ENCODE results near the gene FOCAD.

The FOCAD gene

DNA sequence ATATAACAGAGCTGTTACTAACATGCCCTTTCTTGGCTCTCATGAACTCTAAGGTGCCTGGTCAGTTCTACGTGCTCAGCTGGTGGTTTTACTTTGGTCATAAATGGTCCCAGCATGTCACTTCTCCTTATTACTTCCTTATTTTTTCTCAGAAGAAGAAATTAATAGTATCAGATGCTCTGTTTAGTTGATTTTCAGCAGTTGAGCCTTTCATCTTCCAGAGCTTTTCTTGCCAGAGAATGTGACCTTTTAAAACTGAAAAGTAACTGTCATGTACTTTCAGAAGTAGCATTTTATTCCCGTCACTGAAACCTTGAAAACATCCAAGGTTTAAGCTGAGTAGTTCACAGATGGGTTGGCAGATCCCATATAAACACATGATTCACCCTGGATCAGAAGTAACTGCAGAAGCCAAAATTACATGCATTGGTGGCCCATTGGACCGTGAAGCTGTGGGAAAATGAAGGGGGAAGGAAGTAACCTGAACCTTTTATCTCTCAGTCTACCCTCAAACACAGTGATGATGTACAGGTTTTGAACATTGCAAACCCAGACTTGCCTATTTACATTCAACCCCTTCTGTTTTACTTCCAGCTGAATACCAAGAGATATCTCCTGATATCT lies 296.9 kb downstream of the FOCAD start:
- peak; percentile 31 for DNase-seq

DNA sequence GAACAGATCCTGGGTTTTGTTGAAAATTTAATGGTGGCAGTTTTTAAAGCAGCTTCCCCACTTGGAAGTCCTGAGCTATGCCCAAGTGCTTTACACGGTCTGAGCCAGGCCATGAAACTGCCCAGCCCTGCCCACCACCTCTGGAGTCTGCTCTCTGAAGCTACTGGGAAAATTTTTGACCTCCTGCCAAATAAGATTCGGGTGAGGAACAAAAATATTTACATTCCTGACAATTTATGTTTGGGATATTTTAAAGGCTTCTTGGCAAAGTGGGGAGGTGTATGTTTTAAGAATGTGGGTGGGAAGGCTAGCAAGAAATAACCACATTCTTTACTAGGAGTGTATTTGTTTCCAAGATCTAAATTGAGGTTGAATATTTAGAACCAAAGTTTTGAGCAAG lies 297.4 kb downstream of the FOCAD start:
- DNase-seq = no peak

DNA sequence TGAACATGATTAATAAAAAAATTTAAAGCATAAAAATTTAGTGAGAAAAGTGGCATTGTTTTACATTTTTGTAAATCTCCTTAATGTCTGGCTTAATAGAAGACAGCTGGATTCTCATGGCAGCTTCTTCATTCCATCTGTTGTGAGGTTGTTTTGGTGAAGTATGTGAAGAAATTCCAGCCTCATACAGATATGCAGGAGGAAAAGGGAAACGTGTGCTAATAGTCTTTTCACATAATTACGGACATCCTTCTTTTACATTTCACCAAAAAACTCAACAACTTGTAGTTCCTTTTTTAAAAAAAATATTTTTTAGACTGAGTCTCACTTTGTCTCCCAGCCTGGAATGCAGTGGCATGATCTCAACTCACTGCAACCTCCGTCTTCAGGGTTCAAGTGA lies 300.4 kb downstream of the FOCAD start:
- DNase-seq = no peak

DNA sequence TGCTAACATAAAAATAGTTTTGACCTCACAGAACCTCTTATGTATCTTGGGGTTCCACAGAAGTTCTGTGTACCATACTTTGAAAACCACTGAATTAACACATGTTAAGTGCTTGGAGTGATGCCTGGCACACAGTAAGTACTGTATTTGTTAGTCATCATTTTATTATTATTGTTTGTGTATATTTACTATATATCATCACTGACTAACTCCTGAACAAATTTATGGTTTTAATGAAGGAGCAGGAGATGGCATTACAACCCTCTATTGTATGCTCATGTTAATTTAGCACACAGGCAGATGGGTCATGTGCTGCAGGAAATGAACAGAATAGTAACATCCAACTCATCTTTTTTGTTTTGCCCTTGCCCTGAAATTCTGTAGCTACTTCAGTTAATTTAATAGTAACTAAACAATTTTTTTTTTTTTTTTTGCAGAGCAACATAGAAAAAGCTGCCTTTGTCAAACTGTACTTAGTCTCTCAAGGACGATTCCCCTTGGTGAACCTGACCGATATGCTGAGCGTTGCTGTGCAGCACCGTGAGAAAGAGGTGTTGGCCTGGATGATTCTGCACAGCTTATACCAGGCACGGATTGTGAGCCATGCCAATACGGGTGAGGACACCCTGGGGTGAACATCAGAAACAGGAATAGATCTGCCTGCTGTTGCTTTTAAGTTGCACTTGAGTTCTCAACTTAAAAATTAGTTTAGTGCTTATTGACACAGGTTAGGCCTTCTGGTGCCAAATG lies 302.0 kb downstream of the FOCAD start:
- no peak for DNase-seq

DNA sequence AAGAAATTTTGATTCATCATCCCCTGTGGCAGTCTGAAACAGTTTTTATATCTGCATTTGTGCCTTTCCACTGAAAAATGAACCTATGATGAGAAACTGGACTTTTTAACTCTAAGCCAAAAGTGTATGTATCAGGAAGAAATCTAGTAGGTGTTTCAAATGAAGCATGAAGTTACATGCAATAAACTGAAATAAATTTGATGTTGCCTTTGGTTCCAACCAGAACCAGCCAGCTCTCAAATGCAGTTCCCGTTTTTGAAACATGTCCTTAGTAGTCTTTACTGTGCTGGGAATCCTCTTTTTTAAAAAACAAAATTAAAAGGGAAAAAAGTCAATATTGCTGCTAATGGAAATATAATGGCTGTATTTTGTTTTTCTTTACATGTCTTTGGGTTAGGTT lies 303.5 kb downstream of the FOCAD start:
- DNase-seq = no peak

DNA sequence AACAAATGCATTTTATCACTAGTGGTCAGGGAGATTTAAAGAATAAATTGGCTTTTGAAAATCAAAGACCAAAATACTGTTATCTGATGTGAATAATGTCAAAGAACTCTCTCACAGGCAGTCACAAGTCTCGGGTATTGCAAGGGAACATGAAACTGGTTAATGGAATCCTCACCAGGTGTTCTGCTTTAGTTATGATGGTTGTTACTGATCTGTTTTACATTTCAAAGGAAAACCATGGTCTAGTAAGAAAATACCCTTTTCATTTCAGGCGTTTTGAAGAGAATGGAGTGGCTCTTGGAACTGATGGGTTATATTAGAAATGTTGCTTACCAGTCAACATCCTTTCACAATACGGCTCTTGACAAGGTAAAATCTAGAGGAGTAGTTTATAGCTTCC lies 304.0 kb downstream of the FOCAD start:
- DNase-seq = no peak

DNA sequence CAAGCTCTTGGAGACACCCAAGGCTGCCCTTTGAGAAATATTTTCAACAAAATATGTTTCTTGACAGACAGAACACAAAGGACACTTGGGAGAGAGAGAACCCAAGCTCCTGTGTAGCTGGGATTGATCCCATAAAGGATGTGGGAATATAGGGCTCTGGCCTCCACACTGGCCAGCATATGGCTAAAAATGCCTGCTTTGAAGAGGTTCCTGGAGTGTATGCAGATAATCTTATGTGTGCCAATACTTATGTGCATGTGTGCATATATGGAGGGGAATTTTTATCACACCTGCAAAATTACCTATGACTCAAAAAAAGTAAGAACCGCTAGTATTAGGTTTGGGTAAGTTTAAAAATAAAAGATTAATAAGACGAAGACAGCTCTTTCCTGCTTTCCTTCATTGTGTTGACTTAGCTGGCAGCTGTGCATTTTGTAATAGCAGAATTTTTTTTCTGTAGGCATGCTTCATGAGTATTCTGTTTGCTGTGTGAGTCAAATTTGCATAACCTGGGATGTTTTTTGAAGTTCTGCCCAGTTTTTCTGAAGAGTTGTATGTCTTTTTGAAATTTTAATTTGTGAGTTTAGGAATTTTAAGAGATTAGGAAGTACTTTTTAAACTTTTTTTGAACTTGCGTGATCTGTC lies 304.7 kb downstream of the FOCAD start:
- no peak for DNase-seq

DNA sequence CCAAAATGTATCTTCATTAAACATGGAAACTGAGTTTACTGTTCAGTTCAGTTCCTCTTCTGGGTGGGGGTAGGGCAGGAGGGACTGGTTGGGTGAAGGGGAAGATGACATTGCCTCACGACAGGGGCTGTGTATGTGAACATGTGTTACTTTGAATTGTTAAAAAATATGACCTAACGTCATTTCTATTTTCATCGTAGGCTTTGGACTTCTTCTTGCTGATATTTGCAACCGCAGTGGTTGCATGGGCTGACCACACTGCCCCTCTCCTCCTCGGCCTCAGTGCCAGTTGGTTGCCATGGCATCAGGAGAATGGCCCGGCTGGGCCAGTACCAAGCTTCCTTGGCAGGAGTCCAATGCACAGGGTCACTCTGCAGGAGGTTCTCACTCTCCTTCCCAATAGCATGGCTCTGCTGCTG lies 305.9 kb downstream of the FOCAD start:
- DNase-seq = no peak

DNA sequence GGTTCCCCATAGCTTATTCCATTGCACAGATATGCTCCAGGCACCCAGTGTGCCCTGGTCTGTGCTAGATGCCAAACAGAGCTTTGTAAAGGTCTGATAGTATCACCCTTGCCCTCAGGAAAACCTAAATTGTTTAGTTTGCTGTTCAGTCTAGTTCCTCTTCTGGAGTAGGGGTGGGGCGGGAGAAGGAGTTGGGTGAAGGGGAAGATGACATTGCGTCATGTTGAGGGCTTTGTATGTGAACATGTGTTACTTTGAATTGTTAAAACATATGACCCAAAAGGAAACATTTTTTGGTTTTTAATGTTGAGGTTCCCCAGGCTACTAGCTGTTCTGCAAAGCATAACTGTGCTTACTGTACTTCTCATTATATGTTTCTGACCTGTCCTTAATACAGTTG lies 306.8 kb downstream of the FOCAD start:
- DNase-seq = no peak

DNA sequence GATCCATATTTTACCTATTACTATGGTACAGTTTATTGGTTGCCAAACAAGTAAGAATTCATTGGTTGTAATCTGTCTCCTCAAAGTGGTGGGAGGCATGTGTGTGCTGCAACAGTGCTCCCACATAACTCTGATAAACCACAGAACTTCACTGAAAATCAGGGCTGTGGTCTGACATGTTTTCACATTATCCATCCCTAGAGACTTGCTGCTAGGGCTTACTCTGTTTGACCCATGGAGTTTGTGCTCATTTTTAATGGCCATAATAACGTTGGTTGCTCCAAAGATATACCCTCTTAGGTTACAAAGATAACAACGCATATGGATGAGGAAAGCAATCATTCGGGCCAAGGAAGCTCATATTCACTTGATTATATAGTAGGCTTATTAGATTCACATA lies 310.4 kb downstream of the FOCAD start:
- DNase-seq = no peak

DNA sequence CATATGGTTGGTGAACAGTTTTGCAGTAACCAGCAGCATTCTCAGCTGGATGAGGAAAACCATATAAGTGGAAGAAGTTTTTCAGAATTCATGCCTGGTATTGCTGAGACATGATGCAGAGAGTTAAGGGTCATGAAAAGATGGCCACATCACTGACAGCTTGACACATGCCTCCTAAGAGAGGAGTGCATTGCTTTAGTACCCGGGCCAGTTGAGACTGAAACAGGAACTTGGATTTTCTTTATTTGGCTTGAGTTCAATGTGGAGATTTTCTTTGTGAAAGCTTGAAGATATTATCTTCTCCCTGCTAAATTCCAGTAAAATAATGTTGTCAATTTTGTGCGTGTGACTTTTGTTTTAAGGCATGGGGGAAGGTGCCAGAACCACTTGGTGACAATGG lies 311.6 kb downstream of the FOCAD start:
- DNase-seq = no peak

DNA sequence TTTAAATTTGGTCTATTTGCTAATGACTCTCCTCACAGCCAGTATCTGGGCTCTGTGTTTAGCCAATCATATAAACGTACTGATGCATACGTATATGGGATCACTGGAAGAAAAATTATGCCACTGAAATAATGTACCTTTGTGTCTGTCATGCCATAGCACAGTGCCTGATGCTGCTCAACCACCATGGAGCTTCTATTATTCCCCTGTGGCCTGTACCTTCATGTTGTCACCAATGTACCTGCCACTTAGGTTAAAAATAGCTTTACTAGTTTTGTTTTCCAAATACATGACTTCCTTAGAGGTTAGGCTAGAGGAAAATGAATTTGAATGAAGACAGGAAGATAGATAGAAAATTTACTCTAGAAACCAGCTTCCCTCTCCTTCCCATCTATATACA lies 312.8 kb downstream of the FOCAD start:
- DNase-seq = no peak

DNA sequence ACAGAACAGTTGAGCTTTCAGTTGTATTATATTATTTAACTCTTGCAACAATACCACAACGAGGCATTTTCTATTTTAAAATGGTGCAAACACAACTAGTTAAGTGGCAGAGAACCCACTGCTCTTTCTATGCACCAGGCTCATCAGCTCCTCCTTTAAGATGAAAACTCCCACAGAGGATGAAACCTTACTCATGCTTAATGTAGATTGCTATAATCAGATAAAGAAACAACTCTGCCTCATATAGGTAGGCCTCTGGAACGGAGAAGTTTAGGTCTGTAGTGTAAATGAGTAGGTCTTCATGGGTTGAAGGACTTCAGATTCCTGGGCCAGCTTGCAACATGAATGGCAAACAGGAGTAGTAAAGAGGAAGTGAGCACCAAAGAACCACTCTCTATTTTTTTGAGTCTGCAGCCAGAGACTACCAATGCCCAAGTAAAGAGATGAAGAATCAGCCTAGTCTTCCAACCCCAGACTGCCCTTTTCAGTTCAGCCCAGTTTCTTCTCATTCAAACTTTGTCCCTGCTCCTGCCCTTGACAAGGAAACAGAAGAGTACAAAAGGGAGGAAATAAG lies 313.5 kb downstream of the FOCAD start:
- no peak for DNase-seq

DNA sequence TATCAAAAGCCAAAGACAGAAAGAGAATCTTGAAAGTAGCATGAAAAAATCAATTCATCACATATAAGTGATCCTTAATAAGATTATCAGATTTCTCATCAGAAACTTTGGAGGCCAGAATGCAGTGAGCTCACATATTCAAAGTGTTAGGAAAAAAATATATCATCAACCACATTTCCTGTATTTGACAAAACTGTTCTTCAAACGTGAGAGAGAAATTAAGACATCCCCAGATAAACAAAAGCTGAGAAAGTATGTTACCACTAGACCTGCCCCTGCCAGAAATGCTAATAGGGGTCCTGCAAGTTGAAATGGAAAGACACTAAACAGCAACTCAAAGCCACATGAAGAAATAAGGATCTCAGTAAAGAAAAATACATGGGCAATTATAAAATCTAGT lies 317.5 kb downstream of the FOCAD start:
- no peak for DNase-seq

DNA sequence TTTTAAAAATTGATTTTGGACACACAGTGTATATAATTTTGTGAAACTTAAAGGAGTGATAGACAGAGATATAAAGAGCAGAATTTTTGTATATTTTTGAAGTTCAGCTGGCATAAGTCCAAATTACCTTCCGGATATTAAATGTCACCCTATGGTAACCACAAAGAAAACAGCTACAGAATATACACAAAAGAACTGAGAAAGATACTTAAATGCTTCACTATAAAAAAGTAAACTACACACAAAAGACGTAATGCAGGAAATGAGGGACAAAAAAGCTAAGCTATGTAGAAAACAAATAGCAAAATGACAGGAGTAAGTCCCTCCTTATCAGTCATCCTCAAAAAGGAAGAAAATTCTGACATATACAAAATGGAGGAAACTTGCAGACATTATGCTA lies 318.0 kb downstream of the FOCAD start:
- DNase-seq = no peak

DNA sequence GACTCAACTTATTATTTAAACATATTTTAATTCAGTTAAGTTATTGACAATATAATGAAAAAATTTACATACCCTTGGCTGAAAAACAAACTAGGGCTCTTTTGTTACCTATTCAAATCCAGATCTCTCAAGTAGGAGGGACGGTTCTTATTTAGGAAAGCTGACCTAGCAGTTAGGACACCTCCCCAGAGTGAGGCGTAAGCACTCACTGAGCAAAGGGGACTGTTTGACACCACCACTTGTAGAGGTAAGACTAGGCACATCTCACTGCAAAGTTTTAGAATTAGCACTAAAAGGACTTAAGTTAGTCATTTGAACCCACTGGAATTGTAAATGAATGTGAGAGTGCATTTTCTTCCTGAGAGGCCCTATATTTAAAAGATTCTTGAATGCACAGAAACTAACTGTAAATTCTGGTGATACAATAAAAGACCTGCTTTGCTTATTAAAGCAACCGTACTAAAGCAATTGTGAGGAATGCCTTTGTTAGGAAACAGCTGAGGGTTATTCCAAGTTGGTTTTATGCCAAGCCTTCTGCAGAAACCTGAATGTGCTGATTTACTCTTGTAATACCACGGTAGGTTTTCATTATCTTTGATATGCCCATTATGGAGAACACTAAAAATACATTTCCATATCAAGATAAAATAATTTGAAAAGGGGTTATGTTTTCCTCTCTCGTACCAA lies 331.2 kb downstream of the FOCAD start:
- DNase-seq = no peak

DNA sequence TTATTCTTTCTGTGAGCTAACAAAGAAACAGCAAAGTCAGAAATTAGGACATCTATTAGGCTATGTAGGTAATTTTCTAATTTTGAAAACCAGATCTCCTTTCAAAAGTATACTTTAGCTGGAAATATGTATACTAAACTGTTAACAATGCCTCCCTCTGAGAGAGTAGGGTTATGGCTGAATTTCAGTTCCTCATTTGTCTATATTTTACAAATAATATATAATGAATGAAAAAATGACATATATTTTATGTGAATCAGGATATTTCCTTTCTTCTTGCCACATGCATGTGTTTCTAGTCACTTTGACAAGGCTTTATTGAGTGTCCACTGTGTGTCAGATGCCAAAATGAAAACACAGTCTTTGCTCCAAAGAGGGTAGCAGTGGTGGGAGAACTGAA lies 331.9 kb downstream of the FOCAD start:
- DNase-seq = no peak

DNA sequence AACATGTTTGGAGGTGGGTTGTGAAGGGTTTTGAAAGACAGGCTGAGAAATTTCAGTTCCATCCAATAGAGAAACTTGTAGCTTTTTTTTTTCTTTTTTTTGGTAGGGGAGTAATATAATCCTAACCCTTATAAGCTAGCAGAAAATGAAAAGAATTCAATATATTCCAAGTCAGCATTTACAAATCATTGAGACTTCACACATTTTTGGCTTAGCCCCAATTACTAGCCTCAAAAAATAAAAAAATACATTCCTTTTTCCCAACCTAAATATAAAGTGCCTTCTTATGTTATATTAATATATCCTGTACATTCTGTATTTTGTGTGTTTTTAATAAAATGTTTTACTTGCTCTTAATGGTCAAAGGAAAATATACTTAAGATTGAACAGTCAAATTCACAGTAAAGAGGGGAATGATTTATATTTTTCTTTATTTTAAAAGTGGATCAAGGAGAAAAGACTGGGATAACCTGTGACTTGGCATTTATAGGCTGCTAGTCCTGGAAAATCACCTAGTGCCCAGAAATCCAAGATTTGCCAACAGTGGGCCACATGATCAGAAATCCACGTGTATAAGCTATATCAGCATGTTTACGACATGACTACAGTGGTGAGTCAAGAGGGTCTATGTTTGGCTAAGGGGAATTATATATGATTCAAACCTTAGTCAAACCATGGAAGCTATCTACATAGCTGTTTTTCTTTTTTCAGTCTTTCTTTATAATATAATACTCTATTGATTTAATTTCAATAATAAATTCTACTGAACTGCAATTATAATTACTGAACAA lies 332.8 kb downstream of the FOCAD start:
- DNase-seq = no peak

DNA sequence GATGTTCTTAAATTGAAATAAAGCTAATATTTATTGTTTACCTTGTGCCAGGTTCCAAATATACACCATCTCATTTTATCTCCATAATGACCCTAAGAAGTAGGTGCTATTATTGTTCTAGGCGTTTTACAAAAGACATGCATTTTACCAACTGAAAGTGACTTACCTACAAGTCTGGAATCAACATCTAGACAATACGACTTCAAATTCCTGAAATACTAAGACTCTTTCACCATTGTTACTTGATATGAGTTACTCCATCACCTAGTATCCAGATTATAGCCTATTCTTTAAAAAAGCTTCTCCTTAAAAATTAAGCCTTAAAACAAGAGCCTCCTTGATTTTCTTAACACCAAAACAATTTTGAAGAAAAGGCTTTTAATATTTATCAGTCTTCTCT lies 334.1 kb downstream of the FOCAD start:
- no peak for DNase-seq

DNA sequence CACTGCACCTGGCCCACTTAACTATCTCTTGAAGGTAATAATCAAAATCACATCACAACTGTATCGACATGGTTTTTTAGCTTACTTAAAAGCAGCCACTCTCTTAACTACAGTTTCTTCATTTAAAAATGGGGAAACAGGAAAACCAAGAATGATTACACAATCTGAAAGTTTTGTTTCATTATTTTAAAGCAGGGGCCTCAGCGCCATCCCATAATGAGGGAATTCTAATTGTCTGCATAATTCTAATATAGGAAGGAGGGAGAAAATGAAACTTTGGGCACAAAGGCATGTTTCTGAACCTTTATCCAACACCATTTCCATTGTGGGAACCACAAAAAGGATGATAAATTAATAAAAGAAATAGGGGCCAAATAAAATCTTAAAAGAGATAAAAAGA lies 339.8 kb downstream of the FOCAD start:
- DNase-seq = no peak

DNA sequence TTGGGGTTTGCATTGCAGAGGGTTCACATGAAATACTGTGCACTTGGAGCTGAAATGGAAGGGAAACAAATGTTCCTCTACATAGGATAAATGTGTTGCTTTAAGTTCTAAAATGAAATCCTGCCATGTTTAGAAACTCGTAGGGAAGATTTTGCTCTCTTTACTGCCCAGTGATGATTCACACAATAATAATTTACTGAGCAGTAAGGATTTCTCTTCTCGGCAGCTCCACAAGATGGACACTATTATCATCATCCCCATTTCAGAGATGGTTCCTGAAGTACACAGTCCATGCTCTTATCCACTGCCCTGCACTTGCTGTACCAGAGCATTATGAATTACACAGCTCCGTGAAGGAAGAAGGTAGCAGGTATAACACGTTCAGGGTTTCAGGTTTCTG lies 343.2 kb downstream of the FOCAD start:
- no peak for DNase-seq

DNA sequence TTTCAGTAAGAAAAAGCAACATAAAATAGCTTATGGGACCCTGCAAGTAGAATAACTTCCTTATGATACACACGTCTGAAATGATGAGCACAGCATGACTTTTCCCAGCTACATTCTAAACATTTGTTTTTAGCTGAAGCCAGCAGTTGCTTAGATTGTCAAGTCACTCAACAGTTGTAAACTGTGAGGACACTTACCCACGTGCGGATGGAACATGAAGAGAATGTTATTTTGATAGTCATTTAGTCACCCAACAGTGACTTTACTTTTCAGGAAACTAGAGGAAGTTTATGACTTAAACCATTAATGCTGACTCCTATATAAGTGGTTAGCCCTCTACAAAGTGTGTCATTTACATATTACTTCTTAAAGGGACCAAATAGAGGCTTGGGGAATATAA lies 344.4 kb downstream of the FOCAD start:
- DNase-seq = no peak

DNA sequence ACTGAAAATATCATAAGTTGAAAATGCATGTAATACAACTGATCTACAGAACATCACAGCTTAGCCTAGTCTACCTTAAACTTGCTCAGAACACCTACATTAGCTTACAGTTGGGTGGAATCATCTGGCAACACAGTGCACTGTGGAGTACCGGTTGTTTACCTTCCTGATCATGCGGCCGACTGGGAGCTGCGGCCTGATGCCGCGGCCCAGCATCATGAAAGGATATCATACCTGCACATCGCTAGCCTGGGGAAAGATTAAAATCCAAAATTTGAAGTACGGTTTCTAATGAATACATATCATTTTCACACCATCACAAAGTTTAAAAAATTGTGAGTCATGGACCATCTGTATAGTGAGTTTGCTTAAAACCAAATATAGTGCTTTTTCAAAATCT lies 345.6 kb downstream of the FOCAD start:
- no peak for DNase-seq

Data from DMS 273 treated with DMSO at 0.1 percent for 48 hours (cell line).